Subcutaneous adipose tissue (tissue), 4 donors: Measurements from ENCODE around the gene CHRNA1. TPM values are rescaled to one million over a fixed set of nuclear protein-coding genes. Genes with fewer than 3 reads are reported as not detected.

Experiments used
- CTCF ChIP-seq: fragments of 450-650 bp; IDR thresholded peaks from one replicate; pipeline ENCODE4 v1.5.1; 2016; ENCODE audit warnings: low read depth, mild to moderate bottlenecking, control low read depth, antibody characterized with exemption, moderate library complexity
- total RNA-seq, 4 donors: library from RNA; depleted of rRNA; stranded (reverse); fragments of >200 nt; gene quantifications; one replicate each; pipeline ENCODE4 v1.1.0, GENCODE V29; 2016

CHRNA1 gene
- total RNA-seq, 4 donors from 2014 or later = 0.44 to 0.85 TPM; not detected in 2

- TF ChIP-seq CTCF = no peak
Measured at GRCh38 chr2:174797781-174798276, 33.6 kb upstream of the CHRNA1 start.

- TF ChIP-seq CTCF = no peak
Measured at GRCh38 chr2:174796319-174796771, 32.1 kb upstream of the CHRNA1 start.

GRCh38 chr2:174794851-174795374, 30.6 kb upstream of the CHRNA1 start:
- no peak for TF ChIP-seq CTCF

- no peak for TF ChIP-seq CTCF
Measured at GRCh38 chr2:174792309-174793025, 28.2 kb upstream of the CHRNA1 start.

GRCh38 chr2:174791746-174792280, 27.5 kb upstream of the CHRNA1 start:
- TF ChIP-seq CTCF = no peak

GRCh38 chr2:174791020-174791419, 26.7 kb upstream of the CHRNA1 start:
- TF ChIP-seq CTCF = no peak

GRCh38 chr2:174789001-174789400, 24.7 kb upstream of the CHRNA1 start:
- no peak for TF ChIP-seq CTCF
